Fibroblast of skin of left quadriceps (primary cell): Measurements from ENCODE around the gene TSC2.

Experiments
- DNase-seq, 2 experiments: peaks; one replicate each; pipeline ENCODE4 v3.0.0-alpha.2; 2013; ENCODE audit warnings: low read depth in 2 of 2

The TSC2 gene

DNA sequence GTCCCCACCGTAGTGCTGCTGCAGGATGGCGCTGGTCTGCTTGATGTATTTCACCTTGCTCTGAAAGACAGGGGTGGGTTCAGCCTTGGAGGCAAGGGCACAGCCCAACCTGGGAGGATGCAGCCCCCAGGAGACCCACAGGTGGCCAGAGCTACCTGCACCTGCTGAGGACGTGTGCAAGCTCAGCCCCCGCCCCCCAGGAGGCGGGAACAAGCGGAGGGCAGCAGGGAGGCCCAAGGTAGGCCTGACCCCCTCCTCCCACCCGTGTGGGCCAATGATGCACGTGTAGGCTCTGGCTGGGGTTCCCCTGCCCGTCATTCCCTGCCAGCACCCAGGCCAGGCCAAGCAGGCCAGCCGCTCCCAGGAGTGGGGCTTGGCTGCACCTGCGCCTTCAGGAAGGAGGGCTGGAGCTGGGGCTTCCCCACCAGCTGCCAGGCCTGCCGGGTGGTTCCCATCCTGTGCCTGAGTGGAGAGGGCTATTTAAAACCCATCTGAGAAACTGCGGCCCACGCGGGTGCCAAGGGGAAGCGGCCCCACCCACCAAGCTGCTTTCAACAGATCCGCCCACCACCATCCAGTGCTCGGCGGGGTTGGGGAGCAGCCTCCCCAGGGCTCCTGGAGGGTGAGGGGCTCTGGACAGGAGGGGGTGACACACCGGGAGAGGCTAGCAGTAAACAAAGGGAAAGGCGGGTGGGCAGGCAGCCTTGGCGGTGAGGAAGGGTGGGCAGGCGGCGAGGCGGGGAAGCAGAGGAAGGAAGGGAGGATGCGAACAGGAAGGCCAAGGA, 3.9 kb upstream of the TSC2 start:
- DNase-seq: no peak

GRCh38 chr16:2044541-2044940, 3.2 kb upstream of the TSC2 start:
- DNase-seq: no peak

DNA sequence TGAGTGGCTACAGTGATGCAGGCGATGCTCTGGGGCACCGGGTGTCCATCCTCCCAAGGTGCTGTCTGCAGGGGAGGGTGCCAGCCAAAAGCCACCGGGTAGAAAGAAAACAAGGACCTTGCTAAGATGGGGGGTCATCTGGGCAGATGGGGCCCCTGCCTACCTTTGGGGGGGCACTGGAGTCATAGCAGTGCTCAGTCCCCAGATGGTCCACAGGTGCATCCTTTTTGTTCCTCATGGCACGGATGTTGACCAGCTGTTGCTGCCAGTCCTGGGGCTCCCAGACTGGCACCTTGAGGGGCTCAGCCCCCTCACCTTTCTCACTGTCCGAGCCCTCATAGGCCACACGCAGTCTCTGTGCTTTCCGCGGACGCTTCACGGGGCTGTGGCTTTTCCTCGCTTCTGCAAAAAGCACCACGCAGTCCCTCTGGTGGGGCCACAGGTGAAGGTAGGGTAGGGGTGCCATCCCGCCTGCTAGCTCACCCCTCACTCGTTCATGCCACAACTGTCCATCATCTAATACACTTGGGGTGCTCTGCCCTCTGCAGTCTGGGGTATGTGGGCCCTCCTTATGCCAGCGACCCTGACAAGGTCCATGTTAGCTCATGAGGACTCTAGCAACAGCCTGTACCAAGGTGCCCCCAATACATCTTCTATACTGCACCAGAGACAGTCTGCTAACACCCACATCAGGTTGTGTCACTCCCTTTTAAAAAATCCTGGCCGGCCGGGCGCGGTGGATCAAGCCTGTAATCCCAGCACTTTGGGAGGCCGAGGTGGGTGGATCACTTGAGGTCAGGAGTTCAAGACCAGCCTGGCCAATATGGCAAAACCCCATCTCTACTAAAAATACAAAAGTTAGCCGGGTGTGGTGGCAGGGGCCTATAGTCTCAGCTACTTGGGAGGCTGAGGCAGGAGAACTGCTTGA, 1.6 kb upstream of the TSC2 start:
- DNase-seq: no peak

DNA sequence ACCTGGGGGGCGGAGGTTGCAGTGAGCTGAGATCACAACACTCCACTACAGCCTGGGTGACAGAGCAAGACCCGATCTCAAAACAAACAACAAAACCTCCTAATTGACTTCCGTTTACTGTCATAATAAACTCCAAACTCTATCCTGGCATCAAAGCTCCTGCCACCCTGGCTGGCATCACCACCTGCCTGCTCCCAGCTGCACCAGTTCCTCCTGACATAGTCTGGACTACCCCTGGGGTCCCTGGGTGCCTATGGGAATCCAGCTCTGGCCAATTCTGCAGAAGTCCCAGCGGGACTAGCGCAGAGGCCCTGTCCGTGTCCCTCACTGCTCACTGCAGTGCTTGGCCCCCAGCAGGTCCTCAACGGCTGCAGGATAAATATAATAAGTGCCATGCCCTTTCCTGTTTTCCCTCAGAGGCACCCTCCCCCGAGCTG, 874 bp upstream of the TSC2 start:
- no peak for DNase-seq

DNA sequence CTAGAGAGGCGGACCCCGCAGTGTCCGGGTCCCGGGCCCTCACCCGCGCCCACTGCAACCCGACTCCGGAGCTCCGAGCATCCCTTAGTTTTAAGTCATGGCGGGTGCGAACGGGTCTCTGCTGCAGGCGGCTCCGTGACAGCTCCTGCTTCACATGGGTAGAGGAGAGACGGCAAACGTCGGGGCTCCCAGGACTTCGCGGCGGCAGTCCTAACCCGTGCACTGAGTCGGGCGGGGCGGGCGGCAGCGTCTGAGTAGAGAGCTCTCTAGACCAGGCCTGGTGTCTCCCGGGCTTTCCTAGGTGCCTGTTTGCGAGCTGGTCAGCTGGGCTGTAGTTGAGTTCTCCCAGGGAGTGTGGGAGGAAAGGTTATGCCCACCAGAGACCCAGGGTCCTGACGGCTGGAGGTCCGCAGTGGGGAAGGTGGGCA, 345 bp downstream of the TSC2 start:
- no peak for DNase-seq

DNA sequence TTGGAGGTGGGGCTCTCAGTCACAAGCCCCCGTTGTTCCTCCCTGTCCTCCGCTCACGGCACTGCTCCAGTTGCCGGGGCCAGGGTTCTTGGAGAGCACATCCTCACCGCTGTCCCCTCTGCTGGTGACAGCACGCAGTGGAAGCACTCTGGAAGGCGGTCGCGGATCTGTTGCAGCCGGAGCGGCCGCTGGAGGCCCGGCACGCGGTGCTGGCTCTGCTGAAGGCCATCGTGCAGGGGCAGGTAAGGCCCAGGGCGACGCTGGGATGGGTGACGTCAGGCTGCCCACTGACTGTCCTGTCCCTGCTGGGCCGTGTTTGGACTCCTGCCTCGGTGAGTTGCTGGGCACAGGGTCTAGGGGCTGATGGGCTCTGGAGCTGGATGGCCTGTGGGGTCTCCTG, 5.4 kb downstream of the TSC2 start:
- DNase-seq: no peak

GRCh38 chr16:2053897-2054296, 6.1 kb downstream of the TSC2 start:
- DNase-seq: no peak

DNA sequence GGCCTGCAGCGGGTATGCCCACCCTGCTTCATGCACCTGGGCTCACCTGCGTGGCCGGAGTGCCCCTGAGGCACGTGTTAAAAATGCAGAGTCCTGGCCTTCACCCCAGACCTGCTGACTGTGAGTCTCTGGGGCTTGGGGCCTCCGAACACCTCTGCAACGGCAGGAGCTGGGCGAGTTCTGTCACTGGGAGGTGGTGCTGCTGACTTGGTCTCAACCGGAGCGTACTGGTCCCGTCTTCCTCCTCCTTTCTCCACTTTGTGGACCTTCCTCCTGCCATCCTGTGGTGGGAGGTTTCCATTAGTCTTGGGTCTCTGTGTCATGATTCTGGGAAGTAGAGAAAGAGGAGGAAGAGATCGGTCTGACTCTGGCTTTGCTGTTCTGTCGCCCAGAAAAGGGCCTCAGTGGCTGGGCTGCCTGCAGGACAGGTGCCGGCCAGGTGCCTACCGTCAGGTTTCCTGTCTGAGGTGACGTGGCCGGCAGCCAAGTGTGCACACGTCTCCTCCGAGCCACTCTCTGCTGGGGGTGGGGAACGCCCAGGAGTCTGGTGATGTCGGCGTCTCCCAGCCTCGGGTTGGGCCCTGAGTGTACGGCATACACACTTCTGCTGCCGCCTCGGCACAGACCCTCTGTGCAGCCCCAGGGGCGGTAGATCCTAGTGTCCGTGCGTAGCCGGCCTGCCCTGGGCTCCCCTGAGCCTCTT, 6.9 kb downstream of the TSC2 start:
- no peak for DNase-seq

- no peak for DNase-seq
These were observed 8.3 kb downstream of the TSC2 start for GRCh38 chr16:2056077-2056476.

- DNase-seq: no peak
These were observed 9.1 kb downstream of the TSC2 start for GRCh38 chr16:2056681-2057407.

- DNase-seq: no peak
These were observed 9.7 kb downstream of the TSC2 start for GRCh38 chr16:2057438-2057837.

GRCh38 chr16:2058420-2058819, 10.6 kb downstream of the TSC2 start:
- no peak for DNase-seq

DNA sequence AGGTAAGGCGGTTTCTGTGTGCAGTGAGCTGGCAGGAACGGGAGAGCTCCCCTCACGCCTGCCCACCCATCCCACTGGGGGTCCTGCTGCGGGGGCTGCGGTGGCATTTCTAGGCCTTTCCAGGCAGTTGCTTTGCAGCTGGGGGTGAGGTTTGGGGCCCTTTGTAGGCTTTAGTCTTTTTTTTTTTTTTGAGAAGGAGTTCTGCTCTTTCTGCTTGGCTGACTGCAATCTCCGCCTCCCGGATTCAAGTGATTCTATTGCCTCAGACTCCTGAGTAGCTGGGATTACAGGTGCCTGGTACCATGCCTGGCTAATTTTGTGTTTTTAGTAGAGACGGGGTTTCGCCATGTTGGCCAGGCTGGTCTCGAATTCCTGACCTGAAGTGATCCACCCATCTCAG, 11.1 kb downstream of the TSC2 start:
- DNase-seq: no peak

DNA sequence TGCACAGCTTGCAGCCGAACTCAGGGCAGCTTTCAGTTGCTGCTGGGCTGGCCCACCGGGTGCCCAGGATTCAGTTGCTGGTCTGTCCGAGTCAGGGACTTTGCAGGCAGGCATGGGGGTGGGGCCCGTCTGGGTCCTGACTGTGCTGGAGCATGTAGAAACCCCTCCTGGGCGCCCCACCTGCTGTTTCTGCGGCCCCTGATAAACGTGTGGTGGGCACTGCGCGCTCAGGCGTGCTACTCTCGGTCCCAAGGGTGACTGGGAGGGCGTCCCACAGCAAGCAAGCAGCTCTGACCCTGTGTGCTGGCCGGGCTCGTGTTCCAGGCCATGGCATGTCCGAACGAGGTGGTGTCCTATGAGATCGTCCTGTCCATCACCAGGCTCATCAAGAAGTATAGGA, 12.6 kb downstream of the TSC2 start:
- DNase-seq: no peak

DNA sequence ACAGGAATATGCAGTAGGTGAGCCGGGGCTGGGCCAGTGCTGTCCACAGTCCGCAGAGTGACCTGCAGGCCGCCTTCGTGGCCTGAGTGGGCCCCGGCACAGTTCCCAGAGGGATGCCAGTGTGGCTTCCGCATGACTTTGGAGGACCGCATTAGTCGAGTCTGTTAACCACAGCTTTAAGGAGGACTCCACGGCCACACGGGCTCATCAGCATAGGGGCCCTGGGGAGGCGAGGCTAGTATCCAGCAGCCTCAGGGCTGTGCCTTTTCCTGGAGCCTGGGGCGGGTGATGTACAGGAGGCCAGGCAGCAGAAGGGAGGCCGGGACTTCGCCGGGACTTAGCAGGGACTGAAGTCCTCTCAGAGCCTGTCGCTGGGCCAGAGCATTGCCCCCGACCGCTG, 13.2 kb downstream of the TSC2 start:
- no peak for DNase-seq

GRCh38 chr16:2061526-2061925, 13.7 kb downstream of the TSC2 start:
- no peak for DNase-seq

- no peak for DNase-seq
These were observed 15.0 kb downstream of the TSC2 start for GRCh38 chr16:2062801-2063200.

DNA sequence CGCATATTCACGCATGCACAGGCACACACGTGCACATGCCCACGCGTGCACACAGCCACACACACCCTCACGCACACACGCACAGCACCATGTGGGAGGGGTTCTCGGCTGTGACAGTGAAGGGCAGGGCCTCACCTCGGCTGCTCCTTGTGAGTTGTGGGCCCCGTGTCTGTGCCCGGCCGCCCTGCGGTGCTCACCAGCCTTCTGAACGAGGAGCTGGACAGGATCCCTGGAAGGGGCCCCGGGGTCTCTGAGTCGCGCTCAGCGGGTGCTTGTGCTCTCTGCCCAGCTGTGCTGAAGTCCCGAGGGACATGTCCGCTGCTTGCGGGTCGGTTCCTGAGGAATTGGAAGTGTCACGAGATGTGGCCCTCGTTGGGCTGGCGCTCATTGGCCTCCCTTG, 16.1 kb downstream of the TSC2 start:
- DNase-seq: no peak

DNA sequence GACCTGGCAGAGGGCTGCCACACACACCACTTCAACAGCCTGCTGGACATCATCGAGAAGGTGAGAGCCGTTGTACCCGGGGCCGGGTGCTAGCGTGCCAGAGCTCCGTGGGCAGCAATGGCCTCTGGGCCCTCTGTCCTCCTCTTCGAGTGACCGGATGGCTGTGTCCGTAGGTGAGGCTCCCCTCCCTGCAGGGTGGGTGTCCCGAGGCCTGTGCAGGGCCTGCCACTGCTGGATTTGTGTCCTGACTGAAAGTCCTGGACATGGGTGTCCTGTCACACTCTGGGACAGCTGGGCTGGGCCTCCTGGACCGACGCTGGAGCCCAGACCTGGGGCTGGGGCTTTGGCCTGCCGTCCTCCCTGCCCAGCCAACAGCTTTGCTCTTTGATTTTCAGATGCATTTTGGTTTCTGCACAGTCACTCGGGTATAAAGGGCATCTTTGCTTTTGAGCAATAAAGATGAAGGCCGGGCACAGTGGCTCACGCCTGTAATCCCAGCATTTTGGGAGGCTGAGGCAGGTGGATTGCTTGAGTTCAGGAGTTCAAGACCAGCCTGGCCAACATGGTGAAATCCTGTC, 16.7 kb downstream of the TSC2 start:
- DNase-seq: no peak

GRCh38 chr16:2066139-2066538, 18.4 kb downstream of the TSC2 start:
- no peak for DNase-seq
